ENCODE measurements around the gene SF1.

GRCh38 chr11:64796757-64797541, 18.6 kb upstream of the SF1 start:
- no peak for TF ChIP-seq POLR2A (IDR thresholded peaks at IDR 0.05; ENCODE audit: low read depth, low read length)
- no peak for TF ChIP-seq POLR2AphosphoS5 (IDR thresholded peaks at IDR 0.05; ENCODE audit: low read depth, low read length)

All from GM12892 (cell line).